ENCODE measurements around the gene TEX54.

Gene TEX54

GRCh38 chr11:62858201-62858600 lies 25.6 kb upstream of the TEX54 start:
- DNase-seq (ENCODE audit: low spot score), result no peak
- Histone ChIP-seq H3K27ac (no peak overlapping the region), H3K4me3 (no peak overlapping the region)
- no peak for TF ChIP-seq CTCF (IDR thresholded peaks at IDR 0.05)

- no peak for DNase-seq (ENCODE audit: low spot score)
- no peak for TF ChIP-seq CTCF (IDR thresholded peaks at IDR 0.05)
- Histone ChIP-seq H3K27ac (no peak overlapping the region), H3K4me3 (no peak overlapping the region)
Measured at GRCh38 chr11:62857541-62857982, 24.9 kb upstream of the TEX54 start.

GRCh38 chr11:62856333-62856895 lies 23.8 kb upstream of the TEX54 start:
- Histone ChIP-seq H3K4me3 (peak overlapping the region; percentile 74), H3K27ac (peak overlapping the region; percentile 6 to 70)
- DNase-seq (ENCODE audit: low spot score), result no peak
- no peak for TF ChIP-seq CTCF (IDR thresholded peaks at IDR 0.05)

GRCh38 chr11:62855571-62856332 lies 23.1 kb upstream of the TEX54 start:
- peak overlapping the region; percentile 49 to 71 for H3K27ac ChIP-seq
- DNase-seq (ENCODE audit: low spot score), result peak; percentile 98
- H3K4me3 ChIP-seq, result peak overlapping the region; percentile 74
- no peak for TF ChIP-seq CTCF (IDR thresholded peaks at IDR 0.05)

GRCh38 chr11:62854825-62855570 lies 22.4 kb upstream of the TEX54 start:
- Histone ChIP-seq H3K4me3 (peak overlapping the region; percentile 74), H3K27ac (peak overlapping the region; percentile 49 to 71)
- no peak for DNase-seq (ENCODE audit: low spot score)
- no peak for TF ChIP-seq CTCF (IDR thresholded peaks at IDR 0.05)

GRCh38 chr11:62854013-62854824 lies 21.6 kb upstream of the TEX54 start:
- Histone ChIP-seq H3K27ac (no peak overlapping the region), H3K4me3 (peak overlapping the region; percentile 74)
- DNase-seq (ENCODE audit: low spot score), result no peak
- no peak for TF ChIP-seq CTCF (IDR thresholded peaks at IDR 0.05)

Measured in coronary artery (tissue), 2 donors.